LHCN-M2 (cell line): ENCODE results near the gene BRD1. TPM values are rescaled to one million over a fixed set of nuclear protein-coding genes. Genes with fewer than 3 reads are reported as not detected.

Experiments
- DNase-seq: peaks from one replicate; pipeline ENCODE4 v3.0.0-alpha.2; 2012; ENCODE audit warnings: low read depth
- polyA plus RNA-seq: library from polyadenylated mRNA; unstranded; fragments of >200 nt; gene quantifications from one replicate; pipeline ENCODE4 v1.2.1, GENCODE V29; 2012; ENCODE audit warnings: missing spikeins
- total RNA-seq: library from RNA; depleted of rRNA; stranded (reverse); fragments of >200 nt; gene quantifications from 2 replicates; pipeline ENCODE4 v1.2.3, GENCODE V29; 2014; rRNA removed

The BRD1 gene
- total RNA-seq, result 17.9 and 25.1 TPM in 2 replicates
- 9.3 TPM for polyA plus RNA-seq

- peak; percentile 59 for DNase-seq
Observed at GRCh38 chr22:49827853-49828598, at the start of gene BRD1. BRD1 (minus strand) TSS chr22:49827873; CDS start chr22:49824317, 3,556 bp downstream.

- DNase-seq, result no peak
Observed at GRCh38 chr22:49873228-49873940, 45.7 kb upstream of the BRD1 start.

- no peak for DNase-seq
Observed at GRCh38 chr22:49872347-49872746, 44.7 kb upstream of the BRD1 start.

GRCh38 chr22:49871482-49871881 is 43.8 kb upstream of the BRD1 start:
- peak; percentile 28 for DNase-seq

- no peak for DNase-seq
Observed at GRCh38 chr22:49869845-49870712, 42.4 kb upstream of the BRD1 start.

GRCh38 chr22:49869086-49869830 is 41.6 kb upstream of the BRD1 start:
- DNase-seq, result no peak

GRCh38 chr22:49867303-49868265 is 39.9 kb upstream of the BRD1 start:
- DNase-seq, result no peak

GRCh38 chr22:49866646-49867045 is 39.0 kb upstream of the BRD1 start:
- DNase-seq, result no peak

GRCh38 chr22:49866134-49866533 is 38.5 kb upstream of the BRD1 start:
- DNase-seq, result no peak

GRCh38 chr22:49865156-49865555 is 37.5 kb upstream of the BRD1 start:
- DNase-seq, result no peak

- peak; percentile 25 for DNase-seq
Observed at GRCh38 chr22:49863931-49864330, 36.3 kb upstream of the BRD1 start.

GRCh38 chr22:49862496-49862776 is 34.8 kb upstream of the BRD1 start:
- DNase-seq, result no peak

GRCh38 chr22:49861642-49862495 is 34.2 kb upstream of the BRD1 start:
- no peak for DNase-seq

- DNase-seq, result no peak
Observed at GRCh38 chr22:49858827-49859226, 31.2 kb upstream of the BRD1 start.

GRCh38 chr22:49856766-49857618 is 29.3 kb upstream of the BRD1 start:
- no peak for DNase-seq

GRCh38 chr22:49856343-49856742 is 28.7 kb upstream of the BRD1 start:
- DNase-seq, result no peak

GRCh38 chr22:49855251-49855911 is 27.7 kb upstream of the BRD1 start:
- DNase-seq, result peak; percentile 21
